IPS-NIHi11 (cell line): ENCODE data around the gene SPEF1.
A peak's percentile ranks its signal among the peaks of the same experiment; 100 is the strongest.
"Not testable (repeated sequence)": the region's sequence is repeated elsewhere in the genome, so short reads cannot be mapped to it uniquely, and the experiment has no call there.

ENCODE experiments used
- DNase-seq: peaks from one replicate; pipeline ENCODE4 v3.0.0; 2012; ENCODE audit warnings: mixed read lengths, low spot score

SPEF1 gene, protein sequence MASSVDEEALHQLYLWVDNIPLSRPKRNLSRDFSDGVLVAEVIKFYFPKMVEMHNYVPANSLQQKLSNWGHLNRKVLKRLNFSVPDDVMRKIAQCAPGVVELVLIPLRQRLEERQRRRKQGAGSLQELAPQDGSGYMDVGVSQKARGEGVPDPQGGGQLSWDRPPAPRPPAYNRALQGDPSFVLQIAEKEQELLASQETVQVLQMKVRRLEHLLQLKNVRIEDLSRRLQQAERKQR

DNA sequence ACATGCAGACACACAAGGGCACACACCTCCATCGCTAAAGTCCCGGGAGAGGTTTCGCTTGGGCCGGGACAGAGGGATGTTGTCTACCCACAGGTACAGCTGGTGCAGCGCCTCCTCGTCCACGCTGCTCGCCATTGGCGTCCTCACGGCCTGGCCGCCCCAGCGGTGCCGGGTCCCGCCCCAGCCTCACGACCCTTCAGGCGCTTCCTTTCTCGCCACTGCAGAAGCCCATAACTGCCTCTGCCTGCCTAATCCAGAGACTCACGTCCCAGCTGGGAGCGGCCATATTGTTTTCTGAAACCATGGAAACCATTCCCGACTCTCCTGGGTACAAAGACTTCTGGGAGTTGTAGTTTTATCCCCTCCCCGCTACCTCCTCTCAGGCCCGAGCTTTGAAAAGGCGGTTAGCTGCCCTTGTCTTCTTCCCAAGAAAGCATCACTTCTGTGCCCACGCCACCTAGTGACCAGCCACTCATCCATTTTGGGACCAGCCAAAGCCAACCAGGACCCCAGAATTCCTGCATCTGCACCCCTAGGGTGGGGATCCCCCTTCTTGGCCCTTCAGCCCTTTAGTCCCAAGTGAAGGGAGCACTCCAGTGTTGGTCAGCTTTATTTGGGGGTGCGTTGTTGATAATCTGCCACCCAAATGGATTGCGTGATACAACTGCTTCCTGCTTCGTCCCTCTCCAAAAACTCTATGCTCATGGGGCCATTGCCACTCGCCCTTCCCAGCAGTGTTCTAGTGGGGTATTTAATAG is at the start of gene SPEF1:
SPEF1 (minus strand) TSS at position 296 of the 758 bp plus-strand sequence; CDS start at position 135, 161 bp downstream.
- peak; percentile 91 for DNase-seq

DNA sequence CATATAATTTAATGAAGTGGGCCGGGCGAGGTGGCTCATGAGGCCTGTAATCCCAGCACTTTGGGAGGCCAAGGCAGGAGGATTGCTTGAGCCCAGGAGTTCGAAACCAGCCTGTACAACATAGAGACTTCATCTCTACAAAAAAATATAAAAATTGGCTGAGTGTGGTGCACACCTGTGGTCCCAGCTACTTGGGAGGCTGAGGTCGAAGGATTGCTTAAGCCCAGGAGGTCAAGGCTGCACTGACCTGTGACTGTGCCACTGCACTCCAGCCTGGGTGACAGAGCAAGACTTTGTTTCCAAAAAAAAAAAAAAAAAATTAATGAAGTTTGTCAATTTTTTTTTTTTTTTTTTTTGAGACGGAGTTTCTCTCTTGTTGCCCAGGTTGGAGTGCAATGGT is 48.6 kb upstream of the SPEF1 start:
- not testable (repeated sequence) for DNase-seq

DNA sequence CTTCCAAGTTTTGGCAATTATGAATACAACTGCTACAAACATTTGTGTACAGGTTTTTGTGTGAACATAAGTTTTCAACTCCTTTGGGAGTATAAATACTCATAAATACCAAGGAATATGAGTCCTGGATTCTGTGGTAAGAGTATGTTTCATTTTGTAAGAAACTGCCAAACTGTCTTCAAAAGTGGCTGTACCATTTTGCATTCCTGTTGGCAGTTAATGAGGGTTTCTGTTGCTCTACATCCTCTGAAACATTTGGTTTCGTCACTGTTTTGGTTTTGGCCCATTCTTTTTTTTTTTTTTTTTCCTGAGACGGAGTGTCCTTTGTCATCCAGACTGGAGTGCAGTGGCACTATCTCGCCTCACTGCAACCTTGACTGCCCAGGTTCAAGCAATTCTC is 47.5 kb upstream of the SPEF1 start:
- DNase-seq, result no peak

DNA sequence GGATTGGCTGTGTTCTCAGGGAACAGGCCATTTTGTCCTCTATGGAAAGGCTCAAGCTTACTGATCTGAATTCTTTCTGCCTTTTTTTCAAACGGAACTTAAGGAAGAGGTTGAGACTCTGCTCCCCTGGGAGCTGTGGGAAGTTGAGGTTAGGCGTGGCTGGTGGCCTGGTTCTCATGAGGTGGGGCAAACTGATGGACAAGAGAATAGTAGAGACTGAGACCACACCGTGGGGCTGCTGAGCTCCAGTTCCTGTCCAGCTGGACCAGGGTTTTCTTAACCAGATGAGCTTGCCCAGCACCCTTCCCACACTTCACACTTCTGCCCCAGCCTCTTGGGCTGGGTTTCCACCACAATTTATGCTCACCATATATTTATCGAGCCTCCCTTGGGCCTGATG is 45.2 kb upstream of the SPEF1 start:
- no peak for DNase-seq

DNA sequence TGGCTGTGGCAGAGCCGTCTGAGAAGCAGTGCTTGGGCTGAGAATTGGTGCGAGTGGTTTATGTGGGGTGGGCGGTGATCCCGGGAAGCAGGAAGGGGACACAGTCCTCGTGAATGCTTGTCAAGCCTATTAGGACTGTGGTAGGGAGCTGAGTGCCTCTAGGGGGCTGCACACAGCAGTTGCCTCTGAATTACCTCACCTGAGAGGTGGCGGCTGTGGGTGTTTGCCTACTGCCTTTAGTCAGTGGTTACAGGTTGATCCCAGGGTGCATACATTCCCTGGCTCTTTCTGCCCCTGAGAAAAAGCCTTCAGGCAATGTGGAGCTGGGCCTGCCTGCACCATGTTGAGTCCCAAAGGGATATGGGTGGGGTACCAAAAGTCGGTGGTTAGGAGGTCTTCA is 44.3 kb upstream of the SPEF1 start:
- no peak for DNase-seq

DNA sequence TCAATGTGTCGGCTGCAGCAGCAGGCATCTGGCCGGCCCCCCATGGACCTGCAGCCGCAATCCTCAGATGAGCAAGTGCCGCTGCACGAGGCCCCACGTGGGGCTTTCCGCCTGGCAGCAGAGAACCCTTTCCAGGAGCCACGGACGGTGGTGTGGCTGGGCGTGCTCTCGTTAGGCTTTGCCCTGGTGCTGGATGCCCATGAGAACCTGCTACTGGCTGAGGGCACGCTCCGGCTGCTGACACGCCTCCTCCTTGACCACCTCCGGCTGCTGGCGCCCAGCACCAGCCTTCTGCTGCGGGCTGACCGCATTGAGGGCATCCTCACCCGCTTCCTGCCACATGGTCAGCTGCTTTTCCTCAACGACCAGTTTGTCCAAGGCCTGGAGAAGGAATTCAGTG is 42.6 kb upstream of the SPEF1 start:
- no peak for DNase-seq

DNA sequence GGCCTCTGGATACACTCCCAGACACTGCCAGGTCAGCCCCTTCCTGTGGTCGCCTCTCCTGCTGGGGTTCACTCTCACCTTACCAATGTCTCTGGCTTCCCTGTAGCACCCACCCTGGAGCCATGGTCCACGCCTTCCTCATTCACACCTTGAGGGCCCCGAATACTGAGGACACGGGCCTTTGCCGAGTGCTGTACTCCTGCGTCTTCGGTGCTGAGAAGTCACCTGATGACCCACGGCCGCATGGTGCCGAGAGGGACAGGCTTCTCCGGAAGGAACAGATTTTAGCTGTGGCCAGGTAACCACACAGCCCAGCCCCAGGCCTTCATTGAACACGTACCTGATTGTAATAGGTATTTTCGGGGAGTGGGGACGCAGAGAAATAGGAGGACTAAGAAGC is 40.7 kb upstream of the SPEF1 start:
- DNase-seq, result no peak

DNA sequence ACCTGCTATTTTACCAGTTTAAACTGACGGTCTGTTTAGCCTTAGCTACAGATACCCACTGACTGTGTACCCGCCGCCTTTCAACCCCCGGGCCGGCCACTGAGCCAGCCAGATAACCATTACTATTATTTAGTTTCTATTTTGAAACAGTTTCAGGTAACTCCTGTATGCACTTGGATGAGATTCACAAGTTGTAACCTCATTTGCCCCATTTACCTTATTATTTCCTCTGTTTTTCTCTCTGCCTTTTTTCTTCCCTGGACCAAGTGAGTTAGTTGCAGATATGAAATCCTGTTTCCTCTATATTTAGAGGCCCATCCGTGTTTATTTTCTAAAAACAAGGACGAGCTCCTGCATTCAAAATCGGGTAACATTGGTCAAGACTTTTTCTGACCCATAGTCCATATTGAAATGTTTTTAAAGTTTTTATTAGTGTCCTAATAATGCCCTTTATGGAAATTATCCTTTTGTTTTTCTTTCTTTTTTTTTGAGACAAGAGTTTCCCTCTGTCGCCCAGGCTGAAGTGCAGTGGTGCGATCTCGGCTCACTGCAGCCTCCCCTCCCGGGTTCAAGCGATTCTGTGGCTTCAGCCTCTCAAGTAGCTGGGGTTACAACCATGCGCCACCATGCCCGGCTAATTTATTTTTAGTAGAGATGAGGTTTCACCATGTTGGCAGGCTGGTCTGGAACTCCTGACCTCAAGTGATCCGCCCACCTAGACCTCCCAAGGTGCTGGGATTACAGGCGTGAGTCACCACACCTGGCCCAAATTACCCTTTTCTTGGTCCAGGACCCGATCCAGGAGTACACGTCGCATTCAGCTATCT is 39.9 kb upstream of the SPEF1 start:
- no peak for DNase-seq

DNA sequence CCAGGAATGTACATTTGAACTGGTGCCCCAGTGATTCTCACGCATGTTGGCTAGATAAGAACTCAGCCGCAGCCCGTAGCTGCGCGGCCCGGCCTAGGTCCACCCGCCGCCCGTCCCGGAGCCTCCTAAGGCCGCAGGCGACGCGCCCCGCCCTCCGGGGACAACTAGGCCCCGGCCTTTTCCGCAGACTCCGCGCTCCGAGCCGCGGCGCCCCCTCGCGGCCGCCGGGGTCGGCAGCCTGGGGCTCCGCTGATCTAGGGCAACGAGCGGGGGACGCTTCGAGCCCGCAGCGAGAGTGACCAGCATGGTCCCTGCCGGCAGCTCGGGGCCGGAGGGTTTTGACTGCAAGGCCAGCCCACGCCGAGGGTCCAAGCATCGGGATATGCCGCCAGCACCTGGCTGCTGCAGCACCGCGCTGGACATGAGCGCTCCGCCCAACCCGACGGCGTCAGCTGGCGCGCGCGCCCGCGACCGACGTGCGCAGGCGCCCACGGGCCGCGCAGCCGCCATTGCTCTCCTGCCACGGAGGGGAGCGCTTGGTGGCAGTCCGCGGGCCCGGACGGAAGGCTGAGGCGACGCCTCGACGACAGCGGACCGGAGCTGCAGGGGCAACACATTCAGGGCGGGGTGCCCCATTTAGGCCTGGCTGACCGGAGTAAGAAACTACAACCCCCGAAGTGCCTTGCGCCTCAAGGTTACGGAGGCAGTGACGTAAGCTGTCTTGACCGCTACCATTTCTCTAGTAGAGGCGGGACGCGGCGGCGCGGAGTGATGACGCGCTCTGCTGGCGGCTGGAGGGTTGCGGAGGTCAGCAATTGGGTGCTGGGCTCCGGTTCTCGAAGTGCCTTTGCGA is 39.0 kb upstream of the SPEF1 start, which contains the start of gene AP5S1:
AP5S1 (plus strand) TSS at position 500 of the 853 bp plus-strand sequence. CDS start 1,571 bp downstream, outside the sequence.
- peak; percentile 93 for DNase-seq

DNA sequence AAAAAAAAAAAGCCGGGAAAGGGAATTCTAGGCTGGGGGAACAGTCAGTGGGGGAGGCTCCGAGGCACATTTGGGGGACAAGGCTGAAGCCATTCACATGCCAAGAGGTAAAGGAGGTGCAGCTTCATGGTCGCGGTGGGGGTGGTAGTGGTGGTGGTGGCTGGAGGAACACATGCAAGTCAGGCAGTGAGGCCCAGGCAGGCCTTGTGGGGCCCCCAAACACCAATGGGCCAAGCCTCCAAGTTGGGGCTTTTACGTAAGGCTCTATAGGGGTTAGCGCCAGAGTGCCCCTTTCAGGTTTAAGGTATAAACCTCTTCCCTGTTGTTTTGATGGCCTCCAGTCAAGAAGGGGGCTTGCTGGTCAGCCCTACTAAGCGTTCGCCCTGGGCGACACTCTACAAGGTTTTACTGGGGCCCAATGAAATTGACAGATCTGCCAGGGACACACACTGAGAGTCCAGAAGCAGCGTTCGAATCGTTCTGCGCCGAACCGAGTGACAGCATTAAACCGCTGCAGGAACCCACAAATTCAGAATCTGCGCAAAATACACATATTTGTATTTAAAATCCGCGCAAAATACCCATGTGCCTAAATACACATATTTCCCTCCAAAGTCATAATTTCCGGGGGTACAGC is 38.3 kb upstream of the SPEF1 start:
- no peak for DNase-seq

DNA sequence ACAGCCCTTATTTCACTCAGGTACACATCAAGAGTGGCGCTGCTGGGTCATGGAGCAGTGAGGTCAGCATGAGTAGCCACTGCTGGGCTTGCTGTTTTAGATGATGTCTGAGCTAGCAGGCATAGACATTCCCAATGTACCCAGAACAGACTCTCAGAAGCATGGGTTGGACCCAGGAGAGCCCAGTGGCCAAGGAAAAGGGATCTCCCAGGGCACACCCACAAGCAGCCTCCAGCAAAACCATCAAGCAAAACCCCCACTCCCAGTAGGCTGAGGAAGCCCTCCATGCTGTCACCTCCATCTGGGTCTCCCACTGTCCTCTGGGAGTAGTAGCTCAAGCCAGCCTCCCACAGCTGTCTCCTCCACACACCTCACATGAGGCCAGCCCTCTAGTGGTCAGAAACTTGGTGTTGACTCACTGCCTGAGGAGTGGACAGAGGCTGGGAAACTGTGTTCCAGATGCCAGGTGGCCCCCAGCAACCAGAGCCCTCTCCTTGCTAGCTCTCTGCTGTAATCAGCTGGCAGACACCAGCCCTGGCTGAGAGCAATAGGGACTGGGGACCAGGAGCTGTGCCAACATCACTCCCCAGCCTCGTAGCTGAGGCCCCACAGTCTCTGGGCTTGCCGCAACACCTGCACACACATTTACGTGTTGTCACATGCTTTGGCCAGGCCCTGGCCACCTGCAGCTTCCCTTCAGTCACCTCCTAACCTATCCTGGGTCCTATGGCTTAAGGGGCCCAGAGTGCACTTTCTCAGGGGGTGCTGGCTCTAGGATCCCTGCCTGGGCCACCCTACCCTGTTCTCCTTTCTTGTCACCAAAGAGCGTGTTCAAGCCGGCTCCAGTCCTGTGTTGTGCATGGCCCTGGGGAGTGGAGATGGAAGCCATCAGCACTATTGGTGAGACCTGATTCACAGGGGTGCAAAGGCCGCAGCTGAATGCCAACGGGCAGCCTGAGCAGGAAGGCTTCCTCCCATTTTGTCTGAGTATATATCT is 37.2 kb upstream of the SPEF1 start:
- DNase-seq, result peak; percentile 66

DNA sequence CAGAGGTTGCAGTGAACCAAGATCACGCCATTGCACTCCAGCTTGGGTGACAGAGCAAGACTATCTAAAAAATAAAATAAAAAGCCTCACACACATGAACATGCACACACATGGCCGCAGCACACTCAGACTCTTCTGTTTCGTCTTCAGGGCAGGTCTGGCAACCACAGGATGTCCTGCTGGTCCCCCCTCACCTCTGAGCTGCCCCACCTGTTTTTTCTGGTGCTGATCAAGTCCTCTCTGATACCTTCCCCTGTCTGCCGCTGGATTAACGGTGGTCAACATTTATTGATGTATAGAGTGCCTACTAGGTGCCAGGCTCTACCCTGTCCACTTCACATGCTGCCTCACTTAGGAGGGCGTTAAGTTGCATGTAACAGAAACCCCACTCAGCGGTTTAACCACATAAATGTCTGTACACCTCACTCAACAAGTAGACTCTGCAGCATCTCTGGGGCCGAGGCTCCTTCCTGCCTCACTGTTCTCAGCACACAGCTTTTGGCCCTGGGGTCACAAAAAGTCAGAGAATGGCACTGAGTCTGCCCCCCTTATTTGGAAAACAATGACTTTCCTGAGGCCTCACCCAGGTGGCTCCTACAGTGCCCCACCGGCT is 34.6 kb upstream of the SPEF1 start:
- no peak for DNase-seq

DNA sequence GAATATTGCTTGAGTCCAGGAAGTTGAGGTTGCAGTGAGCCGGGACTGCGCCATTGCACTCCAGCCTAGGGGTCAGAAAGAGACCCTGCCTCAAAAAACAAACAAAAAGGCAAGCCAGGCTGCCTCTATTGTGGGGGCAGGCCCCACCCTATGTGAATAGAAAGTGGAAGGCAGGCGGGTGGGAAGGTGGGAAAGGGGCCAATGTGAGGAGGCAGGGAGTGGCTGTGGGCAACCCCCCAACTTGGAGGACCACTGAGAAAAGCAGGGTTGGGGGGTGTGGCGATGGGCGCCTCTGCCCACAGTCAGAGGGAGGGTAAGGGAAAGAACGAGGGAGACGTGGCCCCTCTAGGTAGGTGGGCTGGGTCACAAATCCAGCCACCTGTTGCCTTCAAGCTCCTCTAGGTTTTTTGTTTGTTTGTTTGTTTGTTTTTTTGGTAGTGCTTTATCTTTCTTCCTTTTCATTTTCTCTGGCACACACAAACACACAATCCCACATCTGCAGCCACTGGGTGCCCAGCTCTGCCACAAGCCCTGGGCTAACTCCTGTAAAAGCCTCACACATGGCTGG is 33.8 kb upstream of the SPEF1 start:
- DNase-seq, result no peak

DNA sequence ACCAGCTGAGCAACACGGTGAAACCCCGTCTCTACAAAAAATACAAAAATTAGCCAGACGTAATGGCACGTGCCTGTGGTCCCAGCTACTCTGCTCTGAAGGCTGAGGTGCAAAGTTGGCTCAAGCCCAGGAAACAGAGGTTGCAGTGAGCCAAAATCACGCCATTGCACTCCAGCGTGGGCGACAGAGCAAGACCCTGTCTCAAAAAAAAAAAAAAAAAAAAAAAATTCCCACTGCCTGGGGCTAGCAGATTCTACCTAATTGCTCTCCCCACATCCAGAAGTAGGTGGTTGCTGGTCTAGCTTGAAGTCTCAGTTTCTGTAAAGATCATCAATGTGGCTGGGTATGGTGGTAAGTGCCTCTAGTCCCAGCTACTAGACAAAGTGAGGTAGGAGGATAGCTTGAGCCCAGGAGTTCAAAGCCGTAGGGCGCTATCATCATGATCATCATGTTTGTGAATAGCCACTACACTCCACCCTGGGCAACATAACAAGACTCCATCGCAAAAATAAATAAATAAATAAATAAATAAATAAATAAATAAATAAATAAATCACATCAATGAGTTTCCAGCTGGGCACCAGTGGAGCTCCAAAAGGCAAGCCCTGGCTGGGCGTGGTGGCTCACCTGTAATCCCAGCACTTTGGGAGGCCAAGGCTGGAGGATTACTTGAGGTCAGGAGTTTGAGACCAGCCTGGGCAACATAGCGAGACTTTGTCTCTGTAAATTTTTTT is 32.8 kb upstream of the SPEF1 start:
- no peak for DNase-seq

DNA sequence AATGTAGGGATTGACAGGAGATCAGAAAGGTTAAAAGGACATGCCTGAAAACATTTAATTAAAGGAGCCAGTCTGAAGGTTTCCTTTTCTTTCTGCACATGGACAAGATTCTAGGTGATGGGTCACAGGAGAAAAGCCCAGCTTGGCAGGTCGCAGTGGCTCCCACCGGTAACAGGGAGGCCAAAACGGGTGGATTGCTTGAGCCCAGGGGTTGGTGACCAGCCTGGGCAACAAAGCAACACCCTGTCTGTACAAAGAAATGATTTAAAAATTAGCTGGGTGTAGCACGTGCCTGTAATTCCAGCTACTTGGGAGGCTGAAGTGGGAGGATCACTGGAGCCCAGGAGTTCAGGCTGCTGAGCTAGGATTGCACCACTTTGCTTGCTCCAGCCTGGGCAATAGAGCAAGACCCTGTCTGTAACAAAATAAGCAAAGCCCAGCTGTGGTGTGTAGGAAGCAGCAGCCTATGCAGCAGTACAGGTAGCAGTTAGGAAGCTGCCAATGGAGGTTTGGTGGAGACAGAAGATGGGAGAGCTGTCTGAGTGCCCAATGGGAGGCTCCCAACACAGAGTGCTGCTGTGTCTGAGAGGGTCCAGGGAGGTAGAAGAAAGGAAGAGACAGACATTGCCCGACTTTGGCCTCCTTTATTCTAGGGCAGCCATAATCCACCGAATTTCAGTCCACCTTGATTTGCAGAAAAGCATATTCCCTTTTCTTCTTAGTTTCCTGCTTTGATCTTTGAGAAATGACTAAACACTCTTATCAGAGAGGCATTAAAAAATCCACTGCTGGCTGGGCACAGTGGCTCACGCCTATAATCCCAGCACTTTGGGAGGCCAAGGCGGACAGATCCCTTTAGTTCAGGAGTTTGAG is 32.0 kb upstream of the SPEF1 start:
- no peak for DNase-seq

DNA sequence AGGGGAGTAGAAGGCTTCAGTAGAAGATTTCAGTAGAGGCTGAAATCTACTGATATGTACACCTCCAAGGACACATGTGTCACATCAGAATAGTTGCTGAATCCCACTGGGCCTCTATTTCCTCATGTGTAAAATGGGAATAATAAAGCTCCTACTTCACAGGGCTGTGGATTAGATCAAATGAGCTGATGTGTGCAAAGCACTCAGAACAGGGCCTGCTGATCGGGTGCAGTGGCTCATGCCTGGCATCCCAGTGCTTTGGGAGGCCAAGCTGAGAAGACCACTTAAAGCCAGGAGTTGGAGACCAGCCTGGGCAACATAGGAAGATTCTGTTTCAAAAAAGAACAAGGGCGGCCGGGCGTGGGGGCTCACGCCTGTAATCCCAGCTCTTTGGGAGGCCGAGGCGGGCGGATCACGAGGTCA is 31.0 kb upstream of the SPEF1 start:
- DNase-seq, result no peak

DNA sequence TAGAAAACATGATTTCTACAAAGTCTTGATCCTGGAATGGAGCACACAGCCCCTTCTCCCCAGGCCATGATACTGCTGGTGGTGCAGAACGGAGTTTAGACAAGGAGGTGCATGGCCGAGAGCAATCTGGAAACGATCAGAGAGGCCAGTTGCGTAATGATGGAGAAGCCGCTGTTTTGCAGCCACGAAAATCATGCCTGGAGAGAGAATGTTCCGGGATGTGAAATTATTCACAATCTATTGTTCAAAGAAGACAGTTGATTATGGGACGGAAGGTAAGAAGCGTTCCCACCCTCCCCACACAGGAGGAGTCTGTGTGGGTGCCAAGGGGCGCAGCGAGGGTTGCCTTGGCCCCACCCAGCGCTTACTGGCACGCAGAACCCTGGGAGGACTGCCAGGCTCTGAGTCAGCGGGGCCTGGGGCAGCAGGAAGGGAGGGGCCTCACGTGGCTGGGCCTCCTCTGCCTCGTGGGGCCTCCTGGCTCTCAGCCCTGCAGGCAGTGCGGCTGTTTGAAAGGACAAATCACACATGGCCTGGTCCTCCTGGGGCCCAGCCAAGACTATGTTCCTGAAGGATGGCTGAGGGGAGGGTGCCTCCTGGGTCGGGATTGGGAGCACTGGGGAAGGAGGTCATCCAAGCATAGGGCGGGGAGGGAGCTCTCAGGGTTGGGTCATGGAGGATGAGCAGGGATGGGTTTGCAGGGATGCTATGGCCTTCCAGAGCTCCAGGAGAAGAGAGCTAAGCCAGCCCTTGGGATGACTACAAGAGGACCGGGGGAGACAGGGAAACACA is 30.4 kb upstream of the SPEF1 start:
- peak; percentile 63 for DNase-seq
